ENCODE measurements around the gene ZBTB7A. TPM values are rescaled to one million over a fixed set of nuclear protein-coding genes. Genes with fewer than 3 reads are reported as not detected.

Gene ZBTB7A
- total RNA-seq, 4 donors from 2014 or later = 60.3 to 94.2 (median 77.4) TPM

GRCh38 chr19:4112367-4112766, 45.7 kb upstream of the ZBTB7A start:
- TF ChIP-seq CTCF (IDR thresholded peaks at IDR 0.05) = no peak
- TF ChIP-seq EP300 (IDR thresholded peaks at IDR 0.05) = no peak
- no peak for TF ChIP-seq POLR2AphosphoS5 (IDR thresholded peaks at IDR 0.05)
- TF ChIP-seq POLR2A (IDR thresholded peaks at IDR 0.05) = no peak
- no peak overlapping the region for H3K27ac ChIP-seq
- no peak overlapping the region for H3K4me3 ChIP-seq
- H3K9me3 ChIP-seq = no peaks in the 10 kb centered on the region
- no peaks in the 10 kb centered on the region for H3K27me3 ChIP-seq
- H3K4me1 ChIP-seq = no peaks in the 10 kb centered on the region
- peaks cover 91% of the 10 kb centered on the region for H3K36me3 ChIP-seq
- 93% methylated on average over 6 of the region's 17 CpGs for WGBS
- DNase-seq (ENCODE audit: low spot score in 2 of 2) = no peak

DNA sequence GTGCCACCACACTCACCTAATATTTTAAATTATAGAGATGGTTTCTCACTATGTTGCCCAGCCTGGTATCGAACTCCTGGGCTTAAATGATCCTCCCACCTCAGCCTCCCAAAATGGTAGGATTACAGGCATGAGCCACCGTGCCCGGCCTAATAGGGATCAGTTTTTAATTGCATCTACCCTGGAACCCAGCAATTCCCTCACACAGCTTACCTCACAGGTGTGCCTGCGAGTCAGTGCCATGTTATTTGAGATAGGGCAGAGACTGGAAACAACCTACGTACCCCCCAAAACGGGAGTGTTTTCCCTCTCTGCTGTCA, 42.9 kb upstream of the ZBTB7A start:
- Histone ChIP-seq H3K36me3 (peaks cover 90% of the 10 kb centered on the region), H3K27ac (no peak overlapping the region), H3K4me1 (no peaks in the 10 kb centered on the region), H3K4me3 (no peak overlapping the region), H3K9me3 (no peaks in the 10 kb centered on the region), H3K27me3 (no peaks in the 10 kb centered on the region)
- DNase-seq (ENCODE audit: low spot score in 2 of 2) = no peak
- no peak for TF ChIP-seq EP300 (IDR thresholded peaks at IDR 0.05)
- no peak for TF ChIP-seq POLR2AphosphoS5 (IDR thresholded peaks at IDR 0.05)
- TF ChIP-seq POLR2A (IDR thresholded peaks at IDR 0.05) = no peak
- WGBS = 99% methylated on average over 6 of the region's 6 CpGs

- no peak overlapping the region for H3K4me3 ChIP-seq
- TF ChIP-seq CTCF (IDR thresholded peaks at IDR 0.05) = no peak
- TF ChIP-seq POLR2A (IDR thresholded peaks at IDR 0.05) = no peak
- TF ChIP-seq POLR2AphosphoS5 (IDR thresholded peaks at IDR 0.05) = no peak
- TF ChIP-seq EP300 (IDR thresholded peaks at IDR 0.05) = no peak
- no peak for DNase-seq (ENCODE audit: low spot score in 2 of 2)
- H3K36me3 ChIP-seq = peaks cover 89% of the 10 kb centered on the region
- no peaks in the 10 kb centered on the region for H3K4me1 ChIP-seq
- H3K27me3 ChIP-seq = no peaks in the 10 kb centered on the region
- no peaks in the 10 kb centered on the region for H3K9me3 ChIP-seq
- H3K27ac ChIP-seq = no peak overlapping the region
- WGBS = 87% methylated on average over 35 of the region's 35 CpGs
These were observed 42.3 kb upstream of the ZBTB7A start for GRCh38 chr19:4108767-4109625.

GRCh38 chr19:4103080-4103433, 36.4 kb upstream of the ZBTB7A start:
- Histone ChIP-seq H3K27ac (no peak overlapping the region), H3K27me3 (no peaks in the 10 kb centered on the region)

GRCh38 chr19:4102339-4103079, 35.8 kb upstream of the ZBTB7A start:
- DNase-seq (ENCODE audit: low spot score in 2 of 2) = no peak
- no peak for TF ChIP-seq EP300 (IDR thresholded peaks at IDR 0.05)
- no peak for TF ChIP-seq POLR2AphosphoS5 (IDR thresholded peaks at IDR 0.05)
- TF ChIP-seq CTCF (IDR thresholded peaks at IDR 0.05) = no peak
- TF ChIP-seq POLR2A (IDR thresholded peaks at IDR 0.05) = no peak
- WGBS = 80% methylated on average over 5 of the region's 53 CpGs
- Histone ChIP-seq H3K4me1 (no peaks in the 10 kb centered on the region), H3K9me3 (no peaks in the 10 kb centered on the region), H3K36me3 (peaks cover 88% of the 10 kb centered on the region), H3K4me3 (no peak overlapping the region), H3K27me3 (no peaks in the 10 kb centered on the region), H3K27ac (no peak overlapping the region)

More at GRCh38 chr19:4103080-4103433, 36.4 kb upstream of the ZBTB7A start:
- Histone ChIP-seq H3K9me3 (no peaks in the 10 kb centered on the region), H3K4me3 (no peak overlapping the region), H3K4me1 (no peaks in the 10 kb centered on the region), H3K36me3 (peaks cover 91% of the 10 kb centered on the region)
- no CpG with 5 or more reads among the region's 9 CpGs for WGBS
- DNase-seq (ENCODE audit: low spot score in 2 of 2) = no peak
- TF ChIP-seq POLR2A (IDR thresholded peaks at IDR 0.05) (no peak), CTCF (IDR thresholded peaks at IDR 0.05) (no peak), POLR2AphosphoS5 (IDR thresholded peaks at IDR 0.05) (no peak), EP300 (IDR thresholded peaks at IDR 0.05) (no peak)
